CD4-positive, alpha-beta T cell treated with Interleukin-21 for 1 hour (primary cell): Measurements from ENCODE around the gene MAP4.

Experiments used
- DNase-seq: peaks from one replicate; pipeline ENCODE4 v3.0.0-alpha.2; 2020

The MAP4 gene

GRCh38 chr3:47859956-47860605 is 156.1 kb downstream of the MAP4 start:
- no peak for DNase-seq

GRCh38 chr3:47857151-47857550 is 159.1 kb downstream of the MAP4 start:
- DNase-seq: no peak

- DNase-seq: no peak
Observed at GRCh38 chr3:47856669-47857068, 159.5 kb downstream of the MAP4 start.

- no peak for DNase-seq
Observed at GRCh38 chr3:47855461-47856383, 160.5 kb downstream of the MAP4 start.

GRCh38 chr3:47854720-47855455 is 161.3 kb downstream of the MAP4 start:
- DNase-seq: no peak

GRCh38 chr3:47854267-47854666 is 161.9 kb downstream of the MAP4 start:
- DNase-seq: no peak

- no peak for DNase-seq
Observed at GRCh38 chr3:47852604-47853602, 163.3 kb downstream of the MAP4 start.

- no peak for DNase-seq
Observed at GRCh38 chr3:47851888-47852603, 164.2 kb downstream of the MAP4 start.

- no peak for DNase-seq
Observed at GRCh38 chr3:47850564-47851410, 165.4 kb downstream of the MAP4 start.

GRCh38 chr3:47849699-47850563 is 166.3 kb downstream of the MAP4 start:
- DNase-seq: no peak

- DNase-seq: no peak
Observed at GRCh38 chr3:47849186-47849698, 167.0 kb downstream of the MAP4 start.

GRCh38 chr3:47848599-47849117 is 167.6 kb downstream of the MAP4 start:
- no peak for DNase-seq

GRCh38 chr3:47847801-47848518 is 168.3 kb downstream of the MAP4 start:
- no peak for DNase-seq

GRCh38 chr3:47847260-47847659 is 169.0 kb downstream of the MAP4 start:
- DNase-seq: no peak

- no peak for DNase-seq
Observed at GRCh38 chr3:47846880-47847248, 169.4 kb downstream of the MAP4 start.

GRCh38 chr3:47846186-47846879 is 169.9 kb downstream of the MAP4 start:
- DNase-seq: no peak

- no peak for DNase-seq
Observed at GRCh38 chr3:47841786-47842349, 174.3 kb downstream of the MAP4 start.
